AG04450 (cell line): Measurements from ENCODE around the gene NCR3LG1. TPM values are rescaled to one million over a fixed set of nuclear protein-coding genes. Genes with fewer than 3 reads are reported as not detected.

Source experiments
- CTCF ChIA-PET: fragments of 300-600, 350-600 bp; formaldehyde crosslinking; extraction: SDS; loops from one replicate; lab custom pipeline; 2022; ENCODE audit warnings: antibody characterized with exemption, inconsistent platforms; lab: Charles Lee
- POLR2A ChIA-PET: fragments of 350-600 bp; formaldehyde crosslinking; extraction: SDS; loops from one replicate; lab custom pipeline; 2021; ENCODE audit warnings: antibody characterized with exemption, inconsistent platforms; lab: Yijun Ruan, JAX
- DNase-seq: peaks from one replicate; pipeline ENCODE4 v3.0.0-alpha.2; 2011; ENCODE audit warnings: low read depth, low spot score
- H3K27ac ChIP-seq: one replicate; pipeline ENCODE4 v1.5.1; 2012; ENCODE audit warnings: low read depth, low read length, control low read depth
- H3K27me3 ChIP-seq: one replicate; pipeline ENCODE4 v1.6.0; 2012; ENCODE audit warnings: low read length; ENCODE audit not compliant: control insufficient read depth, insufficient read depth
- H3K4me3 ChIP-seq: 2 replicates; pipeline ENCODE4 v1.5.1; 2011; ENCODE audit warnings: mild to moderate bottlenecking, low read depth, low read length, control low read depth
- H3K9me3 ChIP-seq: 2 replicates; pipeline ENCODE4 v1.5.1; 2012; ENCODE audit warnings: low read length; ENCODE audit not compliant: control insufficient read depth, insufficient read depth
- polyA plus RNA-seq: library from polyadenylated mRNA; depleted of rRNA; stranded (reverse); fragments of >200 nt; gene quantifications from 2 replicates; pipeline ENCODE4 v1.2.3, GENCODE V29; 2011
- TF ChIP-seq, protein P1 (sequence below): IDR thresholded peaks from 2 replicates; pipeline ENCODE4 v1.5.1; 2011; ENCODE audit warnings: low read depth, low read length, control low read depth, inconsistent platforms

NCR3LG1 gene
- polyA plus RNA-seq, 1 experiment, result 3.3 TPM

DNA sequence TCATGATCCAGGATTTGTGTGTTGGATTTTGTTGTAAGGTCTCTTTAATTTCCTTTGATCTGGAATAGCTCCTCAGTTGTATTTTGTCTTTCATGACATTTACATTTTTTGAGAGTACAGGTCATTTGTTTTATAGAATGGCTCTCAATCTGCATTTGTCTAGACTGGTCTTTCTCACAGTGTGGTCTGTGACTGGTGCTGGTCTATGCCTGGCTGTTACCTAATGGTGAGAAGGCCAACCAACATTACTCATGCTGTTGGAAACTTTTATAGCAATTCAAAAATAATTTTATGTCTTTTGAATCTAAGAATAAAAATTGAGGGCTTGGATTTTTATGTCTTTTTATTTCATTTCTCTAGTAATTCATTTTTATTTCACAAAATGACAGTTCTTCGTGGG lies 3.9 kb upstream of the NCR3LG1 start:
- H3K27ac ChIP-seq, result no peak overlapping the region
- ChIA-PET CTCF (interaction anchor here (0.7 to 0.9 kb wide), 2 partner anchors 52 to 118 kb away, joined by 3 read pairs; no protein-coding TSS in a partner anchor), POLR2A (no interaction called here)
- no peaks in the 10 kb centered on the region for H3K27me3 ChIP-seq
- no peak for DNase-seq
- TF ChIP-seq, protein P1, sequence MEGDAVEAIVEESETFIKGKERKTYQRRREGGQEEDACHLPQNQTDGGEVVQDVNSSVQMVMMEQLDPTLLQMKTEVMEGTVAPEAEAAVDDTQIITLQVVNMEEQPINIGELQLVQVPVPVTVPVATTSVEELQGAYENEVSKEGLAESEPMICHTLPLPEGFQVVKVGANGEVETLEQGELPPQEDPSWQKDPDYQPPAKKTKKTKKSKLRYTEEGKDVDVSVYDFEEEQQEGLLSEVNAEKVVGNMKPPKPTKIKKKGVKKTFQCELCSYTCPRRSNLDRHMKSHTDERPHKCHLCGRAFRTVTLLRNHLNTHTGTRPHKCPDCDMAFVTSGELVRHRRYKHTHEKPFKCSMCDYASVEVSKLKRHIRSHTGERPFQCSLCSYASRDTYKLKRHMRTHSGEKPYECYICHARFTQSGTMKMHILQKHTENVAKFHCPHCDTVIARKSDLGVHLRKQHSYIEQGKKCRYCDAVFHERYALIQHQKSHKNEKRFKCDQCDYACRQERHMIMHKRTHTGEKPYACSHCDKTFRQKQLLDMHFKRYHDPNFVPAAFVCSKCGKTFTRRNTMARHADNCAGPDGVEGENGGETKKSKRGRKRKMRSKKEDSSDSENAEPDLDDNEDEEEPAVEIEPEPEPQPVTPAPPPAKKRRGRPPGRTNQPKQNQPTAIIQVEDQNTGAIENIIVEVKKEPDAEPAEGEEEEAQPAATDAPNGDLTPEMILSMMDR, result no peak
- no peak overlapping the region for H3K4me3 ChIP-seq
- no peaks in the 10 kb centered on the region for H3K9me3 ChIP-seq

DNA sequence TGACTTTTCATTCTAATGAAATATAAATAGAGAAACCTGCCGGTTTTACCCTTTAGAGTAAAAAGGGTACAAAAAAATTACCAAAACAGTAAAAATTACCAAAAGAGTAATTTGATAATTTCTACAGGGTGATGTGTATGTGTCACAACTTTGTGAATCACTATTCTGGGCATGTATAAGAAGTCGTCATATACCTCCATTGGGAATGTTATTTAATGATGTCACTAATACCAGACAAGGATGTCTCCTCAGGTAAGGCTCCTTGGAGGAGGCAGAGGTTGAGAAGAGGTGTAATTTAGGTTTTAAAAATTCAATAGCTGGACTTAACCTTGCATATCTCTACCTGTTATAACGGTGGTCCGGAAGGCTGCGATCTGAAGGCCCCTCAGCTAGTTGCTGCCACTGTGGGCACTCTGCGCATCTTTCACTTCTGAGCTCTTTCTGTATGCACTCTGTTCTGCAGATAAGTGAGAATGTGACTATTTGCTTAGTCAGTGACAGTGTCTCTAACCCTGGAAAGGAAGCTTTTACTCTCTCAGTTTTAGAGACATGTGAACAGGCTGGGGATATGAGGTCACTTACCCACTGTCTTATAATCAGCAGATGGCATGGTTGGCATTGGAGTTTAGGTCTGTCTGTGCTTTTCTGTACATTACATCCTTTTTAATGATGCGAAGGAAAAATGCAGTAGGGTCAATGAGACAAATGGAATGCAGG lies 987 bp upstream of the NCR3LG1 start:
- Histone ChIP-seq H3K9me3 (no peaks in the 10 kb centered on the region), H3K27ac (no peak overlapping the region), H3K27me3 (no peaks in the 10 kb centered on the region), H3K4me3 (no peak overlapping the region)
- no peak for DNase-seq
- ChIA-PET POLR2A (no interaction called here), CTCF (interaction anchor here (1.1 to 1.5 kb wide), 2 partner anchors 34 to 120 kb away, joined by 5 to 7 read pairs; no protein-coding TSS in a partner anchor)
- TF ChIP-seq, protein P1, result no peak

DNA sequence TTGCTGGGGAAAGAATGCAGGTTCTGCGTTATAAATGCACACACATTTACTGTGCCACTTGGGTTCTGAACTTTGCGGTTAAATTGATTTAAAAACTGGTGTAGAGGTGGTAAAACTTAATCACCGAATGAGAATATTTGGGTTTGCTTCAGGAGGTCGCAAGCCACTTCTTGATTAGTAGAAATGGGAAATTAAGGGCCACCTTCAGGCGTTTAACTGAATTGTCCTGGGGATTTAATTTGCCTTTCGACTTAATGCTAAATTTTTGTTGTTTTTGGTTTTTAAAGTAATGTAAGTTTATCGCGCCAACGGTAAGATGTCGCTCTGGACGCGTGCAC lies 459 bp upstream of the NCR3LG1 start:
- TF ChIP-seq, protein P1, result no peak; the same call in none of the 2 replicates
- no peak for DNase-seq
- Histone ChIP-seq H3K27me3 (no peaks in the 10 kb centered on the region), H3K9me3 (no peaks in the 10 kb centered on the region), H3K4me3 (peak overlapping the region; percentile 66), H3K27ac (peak overlapping the region; percentile 82)
- CTCF ChIA-PET, result interaction anchor here (1.1 to 1.5 kb wide), 2 partner anchors 33 to 121 kb away, joined by 5 to 7 read pairs; no protein-coding TSS in a partner anchor
- POLR2A ChIA-PET, result no interaction called here

DNA sequence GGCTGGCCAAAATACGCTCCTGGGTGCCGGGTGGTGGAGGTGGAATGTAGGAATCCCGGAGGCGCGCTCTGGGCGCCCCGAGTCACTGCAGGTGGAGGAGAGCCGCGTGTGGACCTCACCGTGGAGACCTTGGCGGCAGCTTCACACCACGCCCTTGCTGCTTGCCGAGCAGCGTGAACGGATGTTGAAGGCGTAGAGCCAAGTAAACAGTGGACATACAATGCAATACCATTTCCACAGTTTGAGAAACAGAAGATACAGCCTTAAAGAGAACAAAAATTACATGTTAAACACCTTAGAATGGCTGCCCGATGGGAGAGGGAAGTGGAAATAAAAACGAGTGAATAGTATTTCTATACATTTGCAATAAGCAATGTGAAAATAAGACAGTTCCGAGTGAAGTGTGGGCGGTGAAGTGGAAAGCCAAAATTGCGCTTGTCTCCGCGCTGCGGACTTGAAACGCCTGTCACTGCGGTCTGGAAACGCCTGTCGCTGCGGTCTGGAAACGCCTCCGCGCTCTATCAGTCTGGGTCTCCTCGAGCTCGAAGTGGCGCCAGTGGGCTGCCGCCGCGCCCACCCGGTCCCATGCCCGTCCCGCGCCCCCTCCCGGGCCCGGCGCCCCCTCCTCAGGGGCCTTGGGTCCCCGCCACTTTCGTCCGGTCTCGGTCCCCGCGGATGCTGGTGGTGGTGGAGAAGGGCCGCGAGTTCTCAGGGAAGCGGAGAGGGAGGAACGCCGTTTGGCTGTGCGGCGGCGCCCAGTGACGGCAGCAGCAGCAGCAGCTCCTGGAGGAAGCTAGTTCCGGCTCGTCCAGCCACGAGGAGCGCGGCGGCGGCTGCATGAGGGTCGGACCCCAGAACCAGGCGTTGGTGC lies 1.6 kb downstream of the NCR3LG1 start:
- Histone ChIP-seq H3K9me3 (no peaks in the 10 kb centered on the region), H3K4me3 (peak overlapping the region; percentile 69), H3K27me3 (no peaks in the 10 kb centered on the region), H3K27ac (peak overlapping the region; percentile 52)
- DNase-seq, result peak; percentile 45
- POLR2A ChIA-PET, result interaction anchor here (0.6 to 1.8 kb wide), 7 partner anchors 9 to 991 kb away, joined by 3 to 31 read pairs (median 4); partner anchors contain the start of genes NUCB2 and RPS13
- CTCF ChIA-PET, result interaction anchor here (0.6 to 5.9 kb wide), 23 partner anchors 9 to 374 kb away, joined by 3 to 64 read pairs (median 6); partner anchors contain the start of gene PIK3C2A
- TF ChIP-seq, protein P1, result no peak
